22Rv1 (cell line): ENCODE results near the gene PNMA3.
"Not testable (repeated sequence)": the region's sequence is repeated elsewhere in the genome, so short reads cannot be mapped to it uniquely, and the experiment has no call there.

Source experiments
- H3K27ac ChIP-seq: fragments of 450-650 bp; 2 replicates; pipeline ENCODE4 v1.5.1; 2017
- ZFX ChIP-seq: fragments of 450-650 bp; IDR thresholded peaks from 2 replicates; pipeline ENCODE4 v1.6.1; 2017; ENCODE audit warnings: antibody characterized with exemption, borderline replicate concordance
- TF ChIP-seq, protein P1 (sequence below): fragments of 450-650 bp; IDR thresholded peaks from 2 replicates; pipeline ENCODE4 v1.5.1; 2017; ENCODE audit warnings: mild to moderate bottlenecking

Gene PNMA3, protein sequence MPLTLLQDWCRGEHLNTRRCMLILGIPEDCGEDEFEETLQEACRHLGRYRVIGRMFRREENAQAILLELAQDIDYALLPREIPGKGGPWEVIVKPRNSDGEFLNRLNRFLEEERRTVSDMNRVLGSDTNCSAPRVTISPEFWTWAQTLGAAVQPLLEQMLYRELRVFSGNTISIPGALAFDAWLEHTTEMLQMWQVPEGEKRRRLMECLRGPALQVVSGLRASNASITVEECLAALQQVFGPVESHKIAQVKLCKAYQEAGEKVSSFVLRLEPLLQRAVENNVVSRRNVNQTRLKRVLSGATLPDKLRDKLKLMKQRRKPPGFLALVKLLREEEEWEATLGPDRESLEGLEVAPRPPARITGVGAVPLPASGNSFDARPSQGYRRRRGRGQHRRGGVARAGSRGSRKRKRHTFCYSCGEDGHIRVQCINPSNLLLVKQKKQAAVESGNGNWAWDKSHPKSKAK

DNA sequence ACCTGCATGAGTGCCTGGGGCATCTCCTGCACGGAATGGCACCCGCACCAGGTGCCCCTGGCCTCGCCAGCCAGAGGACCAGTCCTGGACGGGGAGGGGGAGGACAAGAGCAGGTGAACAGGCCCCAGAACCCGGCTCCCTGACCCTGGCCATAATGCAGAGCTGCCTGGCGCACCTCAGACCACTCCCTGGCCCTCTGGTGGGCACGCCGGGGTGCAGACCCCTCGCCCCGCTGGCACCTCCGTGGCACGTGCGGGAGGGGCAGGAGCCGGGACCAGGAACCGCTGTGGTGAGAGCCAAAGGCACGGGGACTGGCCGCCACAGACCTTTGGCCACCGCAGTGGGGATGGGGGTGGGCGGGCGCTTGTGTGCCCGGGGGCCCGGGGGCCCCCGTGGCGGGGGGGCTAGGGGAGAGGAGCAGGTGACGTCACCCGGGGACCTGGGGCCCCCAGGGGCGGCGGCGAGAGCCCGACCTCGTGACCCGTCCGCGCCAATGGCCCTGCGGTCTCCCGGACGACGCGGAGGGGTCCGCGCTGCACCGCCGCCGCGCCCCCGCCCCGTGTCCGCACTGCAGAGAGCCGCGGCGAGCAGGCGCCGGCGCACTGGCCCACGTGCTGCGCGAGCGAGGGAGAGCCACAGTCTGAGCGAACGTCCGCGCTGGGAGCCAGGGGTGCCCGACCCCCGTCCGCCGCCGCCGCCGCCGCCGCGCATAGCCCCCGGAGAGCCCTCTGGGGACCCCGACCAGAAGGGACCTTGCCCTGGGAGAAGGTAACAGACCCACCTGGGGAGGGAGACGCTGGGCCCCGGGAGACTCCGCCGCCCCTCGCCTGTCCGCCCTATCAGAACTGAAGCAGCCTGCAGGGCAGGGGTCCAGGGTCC, at the start of gene PNMA3:
Gene PNMA3, plus strand, starts transcription at position 600 of the 879 bp plus-strand sequence. CDS start 586 bp downstream, outside the sequence.
- H3K27ac ChIP-seq: no peak within 1 kb of the TSS

DNA sequence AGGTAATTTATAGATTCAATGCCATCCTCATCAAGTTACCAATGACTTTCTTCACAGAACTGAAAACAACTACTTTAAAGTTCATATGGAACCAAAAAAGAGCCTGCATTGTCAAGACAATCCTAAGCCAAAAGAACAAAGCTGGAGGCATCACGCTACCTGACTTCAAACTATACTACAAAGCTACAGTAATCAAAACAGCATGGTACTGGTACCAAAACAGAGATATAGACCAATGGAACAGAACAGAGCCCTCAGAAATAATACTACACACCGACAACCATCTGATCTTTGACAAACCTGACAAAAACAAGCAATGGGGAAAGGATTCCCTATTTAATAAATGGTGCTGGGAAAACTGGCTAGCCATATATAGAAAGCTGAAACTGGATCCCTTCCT, 39.1 kb upstream of the PNMA3 start:
- not testable (repeated sequence) for H3K27ac ChIP-seq

More for the DNA sequence above, at the start of gene PNMA3:
- TF ChIP-seq, protein P1, sequence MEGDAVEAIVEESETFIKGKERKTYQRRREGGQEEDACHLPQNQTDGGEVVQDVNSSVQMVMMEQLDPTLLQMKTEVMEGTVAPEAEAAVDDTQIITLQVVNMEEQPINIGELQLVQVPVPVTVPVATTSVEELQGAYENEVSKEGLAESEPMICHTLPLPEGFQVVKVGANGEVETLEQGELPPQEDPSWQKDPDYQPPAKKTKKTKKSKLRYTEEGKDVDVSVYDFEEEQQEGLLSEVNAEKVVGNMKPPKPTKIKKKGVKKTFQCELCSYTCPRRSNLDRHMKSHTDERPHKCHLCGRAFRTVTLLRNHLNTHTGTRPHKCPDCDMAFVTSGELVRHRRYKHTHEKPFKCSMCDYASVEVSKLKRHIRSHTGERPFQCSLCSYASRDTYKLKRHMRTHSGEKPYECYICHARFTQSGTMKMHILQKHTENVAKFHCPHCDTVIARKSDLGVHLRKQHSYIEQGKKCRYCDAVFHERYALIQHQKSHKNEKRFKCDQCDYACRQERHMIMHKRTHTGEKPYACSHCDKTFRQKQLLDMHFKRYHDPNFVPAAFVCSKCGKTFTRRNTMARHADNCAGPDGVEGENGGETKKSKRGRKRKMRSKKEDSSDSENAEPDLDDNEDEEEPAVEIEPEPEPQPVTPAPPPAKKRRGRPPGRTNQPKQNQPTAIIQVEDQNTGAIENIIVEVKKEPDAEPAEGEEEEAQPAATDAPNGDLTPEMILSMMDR: no peak
- no peak for TF ChIP-seq ZFX

DNA sequence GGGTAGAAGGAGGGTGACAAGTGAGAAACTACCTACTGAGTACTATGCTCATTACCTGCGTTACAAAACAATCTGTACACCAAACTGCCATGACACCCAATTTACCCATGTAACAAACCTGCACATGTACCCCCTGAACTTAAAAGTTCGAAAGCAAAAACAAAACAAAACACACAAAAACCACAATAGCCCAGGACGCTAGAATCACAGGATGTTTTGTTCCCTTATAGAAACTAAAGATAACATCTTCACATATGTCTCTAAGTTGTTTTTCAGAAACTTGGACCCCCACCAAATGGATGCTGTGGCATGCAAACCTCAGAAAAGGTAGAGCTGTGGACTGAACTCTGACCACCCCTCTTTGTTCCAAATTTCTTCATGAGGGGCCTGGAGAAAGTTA, 37.1 kb upstream of the PNMA3 start:
- H3K27ac ChIP-seq: no peak overlapping the region
- TF ChIP-seq, protein P1: no peak
- TF ChIP-seq ZFX: no peak

DNA sequence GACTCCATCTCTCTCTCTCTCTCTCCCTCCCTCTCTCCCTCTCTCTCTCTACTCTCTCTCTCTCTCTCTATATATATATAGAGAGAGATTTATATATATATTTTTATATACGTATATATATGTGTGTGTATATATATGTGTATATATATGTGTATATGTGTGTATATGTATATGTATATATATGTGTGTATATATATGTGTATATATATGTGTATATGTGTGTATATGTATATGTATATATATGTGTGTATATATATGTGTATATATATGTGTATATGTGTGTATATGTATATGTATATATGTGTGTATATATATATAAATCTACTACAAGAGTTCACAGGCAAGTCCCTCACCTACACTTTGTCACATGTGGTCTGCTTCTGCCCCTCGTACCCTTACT, 29.8 kb upstream of the PNMA3 start:
- not testable (repeated sequence) for H3K27ac ChIP-seq

DNA sequence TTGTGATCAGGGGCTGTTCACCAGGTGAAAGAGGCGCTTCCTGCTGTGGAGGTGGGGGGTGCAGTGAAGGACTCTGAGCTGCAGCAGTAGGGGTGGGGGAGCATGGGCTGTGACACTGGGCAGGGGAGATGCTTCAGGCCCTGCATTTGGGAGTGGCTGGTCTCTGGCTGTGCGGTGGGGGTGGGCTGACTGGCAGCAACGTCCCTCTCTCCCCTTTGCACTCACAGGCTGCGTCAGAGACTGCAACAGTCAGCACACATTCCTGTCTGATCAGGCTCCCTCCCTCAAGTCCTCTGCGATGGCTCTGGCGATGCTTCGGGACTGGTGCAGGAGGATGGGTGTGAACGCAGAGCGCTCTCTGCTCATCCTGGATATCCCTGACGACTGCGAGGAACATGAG, 27.8 kb upstream of the PNMA3 start:
- not testable (repeated sequence) for H3K27ac ChIP-seq

DNA sequence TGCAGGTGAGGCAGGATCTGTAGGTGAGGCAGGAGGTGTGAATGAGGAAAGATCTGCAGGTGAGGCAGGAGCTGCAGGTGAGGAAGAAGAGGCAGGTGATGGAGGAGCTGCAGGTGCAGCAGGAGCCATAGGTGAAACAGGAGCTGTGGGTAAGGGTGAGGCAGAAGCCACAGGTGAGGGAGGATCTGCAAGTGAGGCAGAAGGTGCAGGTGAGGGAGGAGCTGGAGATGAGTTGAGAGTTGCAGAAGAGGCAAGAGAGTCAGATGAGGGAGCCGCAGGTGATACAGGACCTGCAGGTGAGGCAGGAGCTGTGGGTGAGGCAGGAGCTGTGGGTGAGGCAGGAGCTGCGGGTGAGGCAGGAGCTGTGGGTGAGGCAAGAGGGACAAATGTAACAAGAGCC, 27.1 kb upstream of the PNMA3 start:
- no peak overlapping the region for H3K27ac ChIP-seq
- no peak for TF ChIP-seq ZFX
- TF ChIP-seq, protein P1: no peak

DNA sequence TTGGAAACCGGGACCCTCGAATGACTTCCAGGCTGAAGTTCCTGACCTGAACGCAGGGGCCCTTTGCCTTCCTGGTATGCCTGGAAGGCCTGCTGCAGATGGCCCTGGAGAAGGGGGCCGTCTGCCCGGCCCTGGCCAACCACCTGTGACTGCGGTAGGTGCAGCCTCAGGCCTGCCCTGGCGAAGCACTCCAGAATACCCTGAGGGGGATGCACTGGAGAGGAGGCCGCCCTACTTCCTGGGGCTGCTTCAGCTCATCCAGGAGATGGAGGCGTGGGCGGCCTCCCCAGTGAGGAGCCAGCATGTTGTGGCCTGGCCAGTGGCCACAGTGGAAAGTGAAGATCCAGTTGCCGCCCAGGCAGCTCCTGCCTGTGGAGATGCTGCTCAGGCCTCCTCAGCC, 26.4 kb upstream of the PNMA3 start:
- TF ChIP-seq, protein P1: no peak
- TF ChIP-seq ZFX: no peak
- H3K27ac ChIP-seq: no peak overlapping the region

DNA sequence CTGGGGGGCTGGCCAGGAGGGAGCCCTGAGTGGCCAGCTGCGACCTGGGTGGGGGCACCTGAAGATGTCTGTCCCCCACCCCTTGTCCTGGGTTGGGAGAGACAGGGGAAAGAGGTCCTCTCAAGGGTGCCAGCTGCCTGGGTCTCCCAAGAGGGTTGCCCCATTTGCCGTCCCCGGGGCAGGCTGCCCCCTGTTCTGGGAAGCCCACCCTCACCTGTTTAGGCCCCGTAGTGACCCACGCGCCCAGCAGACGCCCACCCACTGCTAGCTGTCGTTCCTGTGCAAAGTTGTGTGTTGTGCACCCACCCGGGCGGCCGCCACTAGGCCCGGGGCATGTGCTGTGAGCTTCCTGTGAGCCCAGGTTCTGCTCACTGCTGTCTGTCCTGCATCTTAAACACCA, 25.5 kb upstream of the PNMA3 start:
- no peak overlapping the region for H3K27ac ChIP-seq
- TF ChIP-seq, protein P1: no peak
- TF ChIP-seq ZFX: no peak
